SHP77 (cell line): ENCODE measurements around the gene DBNL.

Source experiments
- DNase-seq, 2 experiments: peaks; one replicate each; lab custom pipeline; 2025; lab: John Stamatoyannopoulos, UW

Gene DBNL

GRCh38 chr7:44099669-44100068, 55.2 kb downstream of the DBNL start:
- DNase-seq: no peak

GRCh38 chr7:44100458-44101302, 56.2 kb downstream of the DBNL start:
- no peak for DNase-seq

- DNase-seq: no peak
Observed at GRCh38 chr7:44101303-44101965, 56.9 kb downstream of the DBNL start.

DNA sequence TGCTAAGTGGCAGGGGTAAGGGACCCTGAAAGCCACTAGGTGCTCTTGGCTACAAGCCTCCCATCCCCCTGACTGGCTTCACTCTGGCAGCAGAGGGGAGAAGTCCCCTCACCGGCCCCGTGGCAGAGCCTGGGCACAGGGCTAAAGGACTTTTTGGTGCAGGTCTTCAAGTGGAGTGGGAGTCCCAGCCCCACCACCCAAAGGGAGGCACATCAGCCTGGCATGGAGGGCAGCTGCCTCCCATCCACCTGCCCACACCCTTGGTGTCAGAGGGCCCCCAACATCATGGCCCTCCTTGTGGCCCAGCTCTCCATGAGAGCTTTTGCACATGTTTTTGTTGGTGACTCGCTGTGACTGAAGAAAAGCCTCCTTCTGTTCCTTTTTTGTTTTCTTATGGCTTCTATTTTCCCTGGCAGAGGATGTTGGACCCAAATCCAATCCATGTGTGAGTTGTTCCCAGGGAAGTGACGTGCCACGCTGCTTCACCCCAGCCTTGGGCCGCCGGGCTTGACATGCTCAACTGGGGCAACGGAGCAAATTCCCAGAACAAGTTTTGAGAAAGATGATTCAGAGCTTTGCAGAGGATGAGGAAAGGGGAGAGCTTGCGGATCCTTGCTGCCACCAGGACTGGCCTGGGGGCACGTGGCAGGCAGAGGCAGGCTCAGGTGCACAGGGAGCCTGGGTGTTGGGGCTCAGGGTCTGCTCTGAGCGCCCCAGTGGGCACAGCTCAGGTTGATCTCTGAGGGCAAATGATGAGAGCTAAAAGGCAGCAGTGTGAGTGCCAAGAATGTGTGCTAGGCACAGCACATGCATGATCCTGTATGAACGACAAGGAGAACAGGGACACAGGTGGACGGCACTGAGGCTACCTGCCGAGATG, 57.7 kb downstream of the DBNL start:
- DNase-seq: no peak

DNA sequence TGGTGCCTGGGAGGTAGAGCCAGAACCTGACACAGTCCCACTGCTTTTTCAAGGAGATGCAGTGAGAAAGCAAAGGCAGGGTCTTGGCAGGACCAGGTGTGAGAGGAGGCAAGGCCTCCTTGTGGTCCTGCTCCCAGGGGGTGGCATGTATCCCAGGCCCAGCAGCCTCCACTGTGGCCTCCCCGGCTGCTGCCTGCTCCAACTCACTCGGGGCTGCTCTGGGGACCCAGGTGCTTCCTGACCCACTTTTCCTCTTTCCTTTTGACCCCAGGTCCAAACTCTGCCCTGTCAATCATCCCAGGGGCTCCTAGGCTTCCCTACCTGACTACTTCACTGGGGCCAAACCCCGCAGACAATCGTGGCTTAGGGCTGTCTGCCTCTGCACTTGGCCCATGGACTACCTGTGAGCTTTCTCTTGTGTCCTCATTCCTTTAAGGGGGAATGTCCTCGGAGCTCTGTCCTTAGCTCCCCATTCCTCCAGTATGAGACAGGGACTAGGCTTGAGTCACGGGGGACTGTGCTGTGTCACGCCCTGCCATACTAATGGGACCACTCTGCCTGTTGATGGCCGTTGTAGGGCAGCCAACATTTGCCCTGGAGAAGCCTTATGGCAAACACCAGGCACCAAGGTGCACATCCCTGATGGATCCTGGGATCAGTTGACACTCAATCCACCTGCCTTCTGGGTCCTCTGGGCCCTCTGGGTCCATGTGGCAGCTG, 58.5 kb downstream of the DBNL start:
- no peak for DNase-seq

DNA sequence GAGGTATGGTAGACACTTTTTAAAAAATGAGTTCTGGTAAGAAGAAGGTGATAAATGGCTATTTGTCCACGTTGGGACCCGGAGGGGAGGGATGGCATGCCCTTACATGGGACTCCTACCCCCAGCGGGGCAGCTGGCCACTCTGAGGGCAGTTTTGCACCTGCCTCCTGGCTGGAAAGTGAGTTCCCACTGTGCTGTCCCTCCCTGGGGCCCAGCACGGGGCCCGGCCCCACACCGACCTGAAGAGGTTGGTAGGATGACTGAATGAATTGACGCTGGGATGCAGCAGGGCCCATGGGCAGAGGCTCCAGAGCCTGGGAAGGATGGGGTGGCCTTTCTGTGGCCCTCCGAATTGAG, 59.0 kb downstream of the DBNL start:
- no peak for DNase-seq

DNA sequence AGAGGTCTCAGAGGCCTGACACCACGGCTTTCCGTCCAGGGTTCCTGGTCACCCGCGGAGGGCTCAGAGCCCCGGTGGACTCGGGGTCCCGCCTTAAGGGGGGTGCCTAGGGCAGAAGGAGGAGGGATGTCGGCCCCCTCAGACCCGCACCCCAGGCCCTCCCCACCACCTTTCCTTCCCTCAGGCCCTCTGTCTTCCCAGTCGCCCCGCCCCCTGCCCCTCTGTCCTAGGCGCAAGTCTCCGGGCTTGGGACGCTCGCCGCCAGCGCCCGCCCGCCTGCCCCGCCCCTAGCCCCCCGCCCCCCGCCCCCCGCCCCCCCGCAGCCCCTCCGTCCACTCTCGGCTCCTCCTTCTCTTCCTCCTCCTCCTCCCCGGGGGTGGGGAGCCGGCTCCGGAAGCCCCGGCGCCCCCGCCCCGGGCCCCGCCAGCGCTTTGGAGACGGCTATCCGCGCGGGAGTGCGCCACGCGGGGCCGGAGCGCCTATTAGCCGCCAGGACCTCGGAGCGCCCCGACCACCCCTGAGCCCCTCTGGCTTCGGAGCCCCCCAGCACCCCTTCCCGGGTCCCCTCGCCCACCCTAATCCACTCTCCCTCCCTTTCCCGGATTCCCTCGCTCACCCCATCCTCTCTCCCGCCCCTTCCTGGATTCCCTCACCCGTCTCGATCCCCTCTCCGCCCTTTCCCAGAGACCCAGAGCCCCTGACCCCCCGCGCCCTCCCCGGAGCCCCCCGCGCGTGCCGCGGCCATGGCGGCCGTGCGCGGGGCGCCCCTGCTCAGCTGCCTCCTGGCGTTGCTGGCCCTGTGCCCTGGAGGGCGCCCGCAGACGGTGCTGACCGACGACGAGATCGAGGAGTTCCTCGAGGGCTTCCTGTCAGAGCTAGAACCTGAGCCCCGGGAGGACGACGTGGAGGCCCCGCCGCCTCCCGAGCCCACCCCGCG, 59.7 kb downstream of the DBNL start, which contains the start of gene AEBP1:
Gene AEBP1 (plus strand): TSS at position 423 of the 937 bp plus-strand sequence. CDS start 321 bp downstream, at position 744.
- DNase-seq: no peak

DNA sequence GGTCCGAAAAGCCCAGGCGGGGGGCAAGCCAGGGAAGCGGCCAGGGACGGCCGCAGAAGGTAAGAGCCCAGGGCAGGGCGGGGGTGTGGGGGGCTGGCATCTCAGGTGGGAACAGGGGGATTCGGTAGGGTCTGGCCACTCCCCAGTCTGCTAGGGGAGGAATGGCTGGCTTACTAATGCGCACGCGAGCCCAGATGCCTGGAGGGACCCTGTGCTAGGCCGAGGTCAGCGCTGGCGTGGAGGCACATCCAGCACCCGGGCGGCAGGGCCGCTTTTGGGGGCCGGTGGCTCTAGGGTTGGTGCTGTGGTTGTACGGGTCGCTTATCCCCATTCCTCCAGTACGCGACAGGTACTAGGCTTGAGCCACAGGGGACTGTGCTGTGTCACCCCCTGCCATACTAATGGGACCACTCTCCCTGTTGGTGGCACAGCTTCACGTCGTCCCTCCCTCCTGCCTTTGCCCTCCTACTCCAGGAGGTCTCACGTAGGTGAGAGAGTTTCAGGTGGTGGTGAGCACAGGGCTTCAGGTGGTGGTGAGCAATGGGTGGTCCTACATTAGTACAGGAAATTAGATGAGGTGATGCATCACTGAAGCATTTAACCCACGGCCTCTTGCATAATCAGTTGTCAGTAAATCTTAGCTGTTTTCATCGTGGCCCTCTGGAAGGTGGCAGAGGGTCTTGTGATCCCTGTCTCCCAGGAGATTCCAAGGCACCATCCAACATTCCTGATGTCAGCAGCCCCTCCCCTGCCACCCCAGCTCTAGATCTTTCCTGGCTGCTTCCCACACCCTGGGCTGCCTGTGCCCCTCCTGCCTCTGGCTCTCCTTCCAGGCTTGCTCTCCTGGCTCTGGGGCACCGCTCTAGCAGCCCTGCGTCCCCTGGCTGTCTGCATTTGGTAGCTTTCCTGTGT, 60.6 kb downstream of the DBNL start:
- no peak for DNase-seq

DNA sequence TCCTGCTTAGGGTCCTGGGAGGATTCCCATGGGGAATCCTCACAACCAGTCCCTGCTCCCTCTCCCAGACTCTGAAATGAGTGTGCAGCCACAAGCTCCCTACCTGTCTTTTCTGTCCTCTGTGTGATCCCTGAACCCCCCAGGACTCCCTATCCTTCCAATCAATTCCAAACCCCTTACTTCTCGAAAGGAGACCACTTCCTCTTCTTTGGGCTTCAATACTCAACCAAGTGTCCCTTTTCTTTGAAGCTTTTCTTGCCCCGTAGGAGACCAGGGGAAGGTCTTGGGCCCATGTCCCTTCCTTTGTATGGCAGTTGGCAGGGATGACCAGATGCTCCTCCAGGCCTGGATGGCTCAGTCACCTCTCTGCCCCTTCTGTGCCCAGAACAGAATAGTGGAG, 61.3 kb downstream of the DBNL start:
- DNase-seq: no peak

- no peak for DNase-seq
Observed at GRCh38 chr7:44106311-44107065, 62.0 kb downstream of the DBNL start.

GRCh38 chr7:44107116-44107960, 62.8 kb downstream of the DBNL start:
- DNase-seq: no peak

DNA sequence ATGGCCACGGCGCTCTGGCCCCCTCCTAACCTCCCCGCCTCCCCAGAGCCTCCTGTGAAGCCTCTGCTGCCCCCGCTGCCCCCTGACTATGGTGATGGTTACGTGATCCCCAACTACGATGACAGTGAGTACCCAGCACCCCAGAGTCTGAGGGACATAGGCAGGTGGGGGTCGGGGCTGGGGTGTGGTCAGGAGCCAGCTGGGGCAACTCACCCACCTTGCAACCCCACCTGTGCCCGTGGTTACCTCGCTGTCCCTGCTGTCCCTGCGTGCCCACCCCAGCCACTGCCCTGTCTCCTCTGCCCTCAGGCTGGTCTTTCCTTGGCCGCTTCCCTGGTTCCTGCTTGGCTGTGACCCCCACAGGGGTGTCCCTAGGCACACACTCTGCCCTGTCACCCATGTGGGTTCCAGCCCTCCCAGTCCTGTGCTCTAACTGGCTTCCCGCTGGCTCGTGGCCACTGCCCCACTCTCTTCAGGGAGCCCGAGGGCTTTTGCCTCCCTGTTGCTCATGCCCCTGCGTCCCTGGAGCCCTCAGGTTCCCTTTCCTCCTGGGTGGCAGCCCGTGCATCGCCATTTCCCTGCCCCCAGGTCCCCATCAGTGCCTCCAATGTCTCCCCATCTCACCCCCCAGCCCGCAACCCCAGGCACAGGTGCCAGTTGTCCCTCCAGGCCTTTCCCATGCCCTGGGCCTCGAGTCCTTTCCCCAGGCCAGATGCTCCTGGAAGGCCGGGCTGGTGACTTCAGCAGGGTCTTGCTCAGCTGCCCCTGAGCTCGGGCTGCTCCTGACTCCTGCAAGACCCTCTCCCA, 63.7 kb downstream of the DBNL start:
- no peak for DNase-seq

- no peak for DNase-seq
Observed at GRCh38 chr7:44108768-44109750, 64.6 kb downstream of the DBNL start.

GRCh38 chr7:44109991-44110390, 65.5 kb downstream of the DBNL start:
- no peak for DNase-seq

DNA sequence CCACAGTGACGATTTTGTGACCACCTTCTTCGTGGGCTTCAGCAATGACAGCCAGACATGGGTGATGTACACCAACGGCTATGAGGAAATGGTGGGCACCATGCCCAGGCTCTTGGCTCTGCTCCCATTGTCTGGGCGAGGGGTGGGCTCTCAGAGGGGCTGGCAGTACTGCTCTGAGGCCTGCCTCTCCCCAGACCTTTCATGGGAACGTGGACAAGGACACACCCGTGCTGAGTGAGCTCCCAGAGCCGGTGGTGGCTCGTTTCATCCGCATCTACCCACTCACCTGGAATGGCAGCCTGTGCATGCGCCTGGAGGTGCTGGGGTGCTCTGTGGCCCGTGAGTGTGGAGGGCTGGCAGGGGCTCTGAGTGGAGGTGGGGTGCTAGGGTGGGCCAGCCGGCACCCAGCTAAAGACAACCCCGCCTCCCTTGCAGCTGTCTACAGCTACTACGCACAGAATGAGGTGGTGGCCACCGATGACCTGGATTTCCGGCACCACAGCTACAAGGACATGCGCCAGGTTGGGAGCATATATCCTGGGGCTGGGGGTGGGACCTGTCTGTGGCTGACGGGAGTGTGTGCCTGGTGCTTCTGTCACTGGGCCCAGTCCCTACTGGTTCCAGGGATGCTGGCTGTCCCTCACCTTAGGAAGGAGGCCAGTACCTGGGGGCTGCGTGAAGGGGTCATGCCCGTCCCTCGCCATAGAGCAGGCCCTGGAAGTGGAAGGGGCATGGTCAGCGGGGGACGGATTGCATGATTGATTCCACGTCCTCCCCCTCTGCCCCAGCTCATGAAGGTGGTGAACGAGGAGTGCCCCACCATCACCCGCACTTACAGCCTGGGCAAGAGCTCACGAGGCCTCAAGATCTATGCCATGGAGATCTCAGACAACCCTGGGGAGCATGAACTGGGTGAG, 66.5 kb downstream of the DBNL start:
- no peak for DNase-seq
